ENCODE results near the gene CCDC146.
A peak's percentile ranks its signal among the peaks of the same experiment; 100 is the strongest.
"Not testable (repeated sequence)": the region's sequence is repeated elsewhere in the genome, so short reads cannot be mapped to it uniquely, and the experiment has no call there.

Gene CCDC146

GRCh38 chr7:77252506-77252905, 130.1 kb downstream of the CCDC146 start:
- H3K9me3 Mint-ChIP-seq, result no peaks in the 10 kb centered on the region
- peaks cover 13% of the 10 kb centered on the region for H3K4me1 Mint-ChIP-seq (ENCODE audit: low read depth)
- no peak overlapping the region for H3K4me3 Mint-ChIP-seq
- no peak overlapping the region for H3K27ac Mint-ChIP-seq
- no peaks in the 10 kb centered on the region for H3K27me3 Mint-ChIP-seq
- H3K36me3 Mint-ChIP-seq (ENCODE audit: low read depth), result no peaks in the 10 kb centered on the region
- intact Hi-C loops (cut with micrococcal nuclease), result no loop called here

- Mint-ChIP-seq H3K27ac (no peak overlapping the region), H3K27me3 (no peaks in the 10 kb centered on the region), H3K4me3 (no peak overlapping the region), H3K9me3 (no peaks in the 10 kb centered on the region), H3K4me1 (ENCODE audit: low read depth) (peaks cover 19% of the 10 kb centered on the region), H3K36me3 (ENCODE audit: low read depth) (no peaks in the 10 kb centered on the region)
- intact Hi-C loops (cut with micrococcal nuclease), result no loop called here
These were observed 130.7 kb downstream of the CCDC146 start for GRCh38 chr7:77253151-77253550.

GRCh38 chr7:77254429-77254828, 132.0 kb downstream of the CCDC146 start:
- no peak overlapping the region for H3K4me3 Mint-ChIP-seq

GRCh38 chr7:77254915-77255314, 132.5 kb downstream of the CCDC146 start:
- intact Hi-C loops (cut with micrococcal nuclease), result no loop called here
- Mint-ChIP-seq H3K4me1 (ENCODE audit: low read depth) (peaks cover 15% of the 10 kb centered on the region), H3K27ac (no peak overlapping the region), H3K27me3 (no peaks in the 10 kb centered on the region), H3K4me3 (no peak overlapping the region), H3K9me3 (no peaks in the 10 kb centered on the region), H3K36me3 (ENCODE audit: low read depth) (no peaks in the 10 kb centered on the region)

More at GRCh38 chr7:77254429-77254828, 132.0 kb downstream of the CCDC146 start:
- Mint-ChIP-seq H3K4me1 (ENCODE audit: low read depth) (peaks cover 19% of the 10 kb centered on the region), H3K36me3 (ENCODE audit: low read depth) (no peaks in the 10 kb centered on the region), H3K27me3 (no peaks in the 10 kb centered on the region), H3K9me3 (no peaks in the 10 kb centered on the region), H3K27ac (no peak overlapping the region)
- intact Hi-C loops (cut with micrococcal nuclease), result no loop called here

GRCh38 chr7:77258014-77258413, 135.6 kb downstream of the CCDC146 start:
- Mint-ChIP-seq H3K36me3 (ENCODE audit: low read depth) (no peaks in the 10 kb centered on the region), H3K4me3 (no peak overlapping the region), H3K4me1 (ENCODE audit: low read depth) (peaks cover 18% of the 10 kb centered on the region), H3K9me3 (no peaks in the 10 kb centered on the region), H3K27ac (no peak overlapping the region), H3K27me3 (no peaks in the 10 kb centered on the region)
- intact Hi-C loops (cut with micrococcal nuclease), result no loop called here

- no peak overlapping the region for H3K4me3 Mint-ChIP-seq
- no peaks in the 10 kb centered on the region for H3K9me3 Mint-ChIP-seq
- H3K36me3 Mint-ChIP-seq (ENCODE audit: low read depth), result no peaks in the 10 kb centered on the region
- H3K27ac Mint-ChIP-seq, result no peak overlapping the region
- H3K27me3 Mint-ChIP-seq, result no peaks in the 10 kb centered on the region
- intact Hi-C loops (cut with micrococcal nuclease), result no loop called here
- H3K4me1 Mint-ChIP-seq (ENCODE audit: low read depth), result peaks cover 18% of the 10 kb centered on the region
These were observed 136.2 kb downstream of the CCDC146 start for GRCh38 chr7:77258593-77258992.

GRCh38 chr7:77262316-77262715, 139.9 kb downstream of the CCDC146 start:
- intact Hi-C loops (cut with micrococcal nuclease), result no loop called here
- Mint-ChIP-seq H3K27ac (no peak overlapping the region), H3K4me1 (ENCODE audit: low read depth) (peaks cover 18% of the 10 kb centered on the region), H3K36me3 (ENCODE audit: low read depth) (no peaks in the 10 kb centered on the region), H3K4me3 (no peak overlapping the region), H3K9me3 (no peaks in the 10 kb centered on the region), H3K27me3 (no peaks in the 10 kb centered on the region)

- Mint-ChIP-seq H3K36me3 (ENCODE audit: low read depth) (no peaks in the 10 kb centered on the region), H3K27me3 (no peaks in the 10 kb centered on the region), H3K4me3 (no peak overlapping the region), H3K27ac (no peak overlapping the region), H3K9me3 (no peaks in the 10 kb centered on the region), H3K4me1 (ENCODE audit: low read depth) (peaks cover 29% of the 10 kb centered on the region)
- intact Hi-C loops (cut with micrococcal nuclease), result no loop called here
These were observed 143.3 kb downstream of the CCDC146 start for GRCh38 chr7:77265666-77266065.

GRCh38 chr7:77266291-77266794, 143.9 kb downstream of the CCDC146 start:
- peaks cover 29% of the 10 kb centered on the region for H3K4me1 Mint-ChIP-seq (ENCODE audit: low read depth)
- H3K36me3 Mint-ChIP-seq (ENCODE audit: low read depth), result no peaks in the 10 kb centered on the region
- no peak overlapping the region for H3K27ac Mint-ChIP-seq
- H3K9me3 Mint-ChIP-seq, result no peaks in the 10 kb centered on the region
- H3K27me3 Mint-ChIP-seq, result peaks cover 2% of the 10 kb centered on the region
- intact Hi-C loops (cut with micrococcal nuclease), result no loop called here
- no peak overlapping the region for H3K4me3 Mint-ChIP-seq

GRCh38 chr7:77269360-77270093, 147.1 kb downstream of the CCDC146 start:
- Mint-ChIP-seq H3K27me3 (peaks cover 2% of the 10 kb centered on the region), H3K9me3 (no peaks in the 10 kb centered on the region), H3K36me3 (ENCODE audit: low read depth) (no peaks in the 10 kb centered on the region), H3K4me1 (ENCODE audit: low read depth) (peaks cover 18% of the 10 kb centered on the region), H3K27ac (peak overlapping the region; percentile 66), H3K4me3 (no peak overlapping the region)
- intact Hi-C loops (cut with micrococcal nuclease), result no loop called here

- H3K27me3 Mint-ChIP-seq, result peaks cover 2% of the 10 kb centered on the region
- peaks cover 18% of the 10 kb centered on the region for H3K4me1 Mint-ChIP-seq (ENCODE audit: low read depth)
- H3K9me3 Mint-ChIP-seq, result no peaks in the 10 kb centered on the region
- intact Hi-C loops (cut with micrococcal nuclease), result no loop called here
- no peak overlapping the region for H3K4me3 Mint-ChIP-seq
- peak overlapping the region; percentile 66 for H3K27ac Mint-ChIP-seq
- no peaks in the 10 kb centered on the region for H3K36me3 Mint-ChIP-seq (ENCODE audit: low read depth)
These were observed 147.7 kb downstream of the CCDC146 start for GRCh38 chr7:77270094-77270480.

GRCh38 chr7:77271766-77272165, 149.4 kb downstream of the CCDC146 start:
- intact Hi-C loops (cut with micrococcal nuclease), result no loop called here
- Mint-ChIP-seq H3K4me1 (ENCODE audit: low read depth) (peaks cover 34% of the 10 kb centered on the region), H3K27me3 (peaks cover 4% of the 10 kb centered on the region), H3K36me3 (ENCODE audit: low read depth) (no peaks in the 10 kb centered on the region), H3K27ac (no peak overlapping the region), H3K9me3 (no peaks in the 10 kb centered on the region), H3K4me3 (no peak overlapping the region)

GRCh38 chr7:77275663-77276062, 153.2 kb downstream of the CCDC146 start:
- H3K36me3 Mint-ChIP-seq (ENCODE audit: low read depth); H3K27ac Mint-ChIP-seq; H3K27me3 Mint-ChIP-seq; H3K4me3 Mint-ChIP-seq; intact Hi-C loops (cut with micrococcal nuclease); H3K9me3 Mint-ChIP-seq: not testable (repeated sequence)
- peaks cover 18% of the 10 kb centered on the region for H3K4me1 Mint-ChIP-seq (ENCODE audit: low read depth)

- Mint-ChIP-seq H3K9me3 (no peaks in the 10 kb centered on the region), H3K36me3 (ENCODE audit: low read depth) (no peaks in the 10 kb centered on the region), H3K4me1 (ENCODE audit: low read depth) (peaks cover 18% of the 10 kb centered on the region), H3K27me3 (peaks cover 2% of the 10 kb centered on the region), H3K4me3 (no peak overlapping the region), H3K27ac (peak overlapping the region; percentile 14)
- intact Hi-C loops (cut with micrococcal nuclease), result no loop called here
These were observed 153.7 kb downstream of the CCDC146 start for GRCh38 chr7:77276120-77276519.
